Glutamatergic neuron (in vitro differentiated cells): ENCODE measurements around the gene WWOX. TPM values are rescaled to one million over a fixed set of nuclear protein-coding genes. Genes with fewer than 3 reads are reported as not detected.

ENCODE experiments used
- DNase-seq: peaks from one replicate; pipeline ENCODE4 v3.0.0; 2022
- H3K27ac Mint-ChIP-seq: one replicate; pipeline ENCODE4 v1.8.0; 2020; ENCODE audit warnings: mild to moderate bottlenecking, mixed read lengths, inconsistent platforms; ENCODE audit not compliant: unreplicated experiment
- H3K27me3 Mint-ChIP-seq: one replicate; pipeline ENCODE4 v1.8.0; 2020; ENCODE audit warnings: mild to moderate bottlenecking, moderate library complexity, mixed read lengths, inconsistent platforms; ENCODE audit not compliant: unreplicated experiment
- H3K36me3 Mint-ChIP-seq: one replicate; pipeline ENCODE4 v1.8.0; 2020; ENCODE audit warnings: mild to moderate bottlenecking, mixed read lengths, inconsistent platforms; ENCODE audit not compliant: unreplicated experiment
- H3K4me1 Mint-ChIP-seq: one replicate; pipeline ENCODE4 v1.8.0; 2020; ENCODE audit warnings: mild to moderate bottlenecking, low read depth, mixed read lengths, inconsistent platforms; ENCODE audit not compliant: unreplicated experiment
- H3K4me3 Mint-ChIP-seq: one replicate; pipeline ENCODE4 v1.8.0; 2020; ENCODE audit warnings: mild to moderate bottlenecking, mixed read lengths, inconsistent platforms; ENCODE audit not compliant: unreplicated experiment
- H3K9me3 Mint-ChIP-seq: one replicate; pipeline ENCODE4 v1.8.0; 2020; ENCODE audit warnings: mild to moderate bottlenecking, moderate library complexity, mixed read lengths, inconsistent platforms; ENCODE audit not compliant: unreplicated experiment
- total RNA-seq: library from RNA; stranded (reverse); fragmentation: NEBNext Ultra II Directional; extraction: Animal tissue kit (Norgen Biotek cat#: 25700); gene quantifications from one replicate; pipeline ENCODE4 v1.2.1, GENCODE V29; 2021; ENCODE audit not compliant: unreplicated experiment
- TF ChIP-seq, protein P1 (sequence below): fragments of 200-600 bp; sonication (generic); IDR thresholded peaks from one replicate; pipeline ENCODE4 v1.5.0; 2021; ENCODE audit not compliant: partially characterized antibody, unreplicated experiment

WWOX gene
- total RNA-seq, 1 donor from 2014 or later, result 10.3 TPM

- H3K27ac Mint-ChIP-seq, result no peak overlapping the region
- H3K4me1 Mint-ChIP-seq, result no peaks in the 10 kb centered on the region
- H3K36me3 Mint-ChIP-seq, result no peaks in the 10 kb centered on the region
- no peaks in the 10 kb centered on the region for H3K9me3 Mint-ChIP-seq
- no peak for DNase-seq
- H3K4me3 Mint-ChIP-seq, result no peak overlapping the region
- TF ChIP-seq, protein P1, sequence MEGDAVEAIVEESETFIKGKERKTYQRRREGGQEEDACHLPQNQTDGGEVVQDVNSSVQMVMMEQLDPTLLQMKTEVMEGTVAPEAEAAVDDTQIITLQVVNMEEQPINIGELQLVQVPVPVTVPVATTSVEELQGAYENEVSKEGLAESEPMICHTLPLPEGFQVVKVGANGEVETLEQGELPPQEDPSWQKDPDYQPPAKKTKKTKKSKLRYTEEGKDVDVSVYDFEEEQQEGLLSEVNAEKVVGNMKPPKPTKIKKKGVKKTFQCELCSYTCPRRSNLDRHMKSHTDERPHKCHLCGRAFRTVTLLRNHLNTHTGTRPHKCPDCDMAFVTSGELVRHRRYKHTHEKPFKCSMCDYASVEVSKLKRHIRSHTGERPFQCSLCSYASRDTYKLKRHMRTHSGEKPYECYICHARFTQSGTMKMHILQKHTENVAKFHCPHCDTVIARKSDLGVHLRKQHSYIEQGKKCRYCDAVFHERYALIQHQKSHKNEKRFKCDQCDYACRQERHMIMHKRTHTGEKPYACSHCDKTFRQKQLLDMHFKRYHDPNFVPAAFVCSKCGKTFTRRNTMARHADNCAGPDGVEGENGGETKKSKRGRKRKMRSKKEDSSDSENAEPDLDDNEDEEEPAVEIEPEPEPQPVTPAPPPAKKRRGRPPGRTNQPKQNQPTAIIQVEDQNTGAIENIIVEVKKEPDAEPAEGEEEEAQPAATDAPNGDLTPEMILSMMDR, result no peak
- H3K27me3 Mint-ChIP-seq, result no peaks in the 10 kb centered on the region
Measured at GRCh38 chr16:78163772-78164670, 64.6 kb downstream of the WWOX start.

DNA sequence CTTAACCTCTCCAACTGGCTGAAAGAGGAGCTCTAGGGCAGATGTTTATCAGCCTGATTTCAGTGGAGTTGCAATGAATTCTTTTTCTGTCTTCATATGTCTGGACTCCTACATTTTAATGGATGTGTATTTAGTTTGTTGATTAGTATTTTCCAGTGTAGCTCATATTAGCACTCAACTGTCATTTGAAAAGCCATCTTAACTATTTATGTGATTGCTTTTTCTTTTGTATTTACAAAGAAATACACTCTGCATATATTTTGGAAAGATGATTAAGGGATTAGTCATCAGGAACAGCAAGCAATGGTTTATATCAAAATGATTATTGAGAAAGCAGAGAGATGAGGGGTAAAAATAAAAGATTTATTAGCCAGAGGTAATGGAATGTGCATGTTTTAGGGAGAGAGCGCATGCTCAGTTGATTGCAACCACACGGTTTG lies 71.1 kb downstream of the WWOX start:
- TF ChIP-seq, protein P1, result no peak
- Mint-ChIP-seq H3K27ac (no peak overlapping the region), H3K9me3 (no peaks in the 10 kb centered on the region), H3K4me1 (no peaks in the 10 kb centered on the region), H3K4me3 (no peak overlapping the region), H3K27me3 (no peaks in the 10 kb centered on the region), H3K36me3 (no peaks in the 10 kb centered on the region)
- no peak for DNase-seq

DNA sequence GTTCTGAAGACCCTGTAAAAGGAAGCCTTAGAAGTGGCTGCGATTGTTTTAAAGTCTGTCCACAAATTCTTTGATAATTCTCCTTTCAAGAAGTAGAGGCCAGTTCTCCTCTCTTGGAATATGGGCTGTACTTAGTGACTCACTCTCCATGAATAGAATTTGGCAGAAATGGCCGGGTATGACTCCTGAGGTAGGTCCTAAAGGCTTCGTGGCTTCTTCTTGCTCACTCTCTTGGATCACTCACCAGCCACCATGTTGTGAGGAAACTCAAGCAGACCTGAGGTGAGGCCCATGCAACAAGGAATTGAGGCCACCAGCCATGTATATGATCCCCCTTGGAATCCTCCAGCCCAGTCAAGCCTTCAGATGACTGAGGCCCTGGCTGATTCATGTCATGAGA lies 75.8 kb downstream of the WWOX start:
- Mint-ChIP-seq H3K27ac (no peak overlapping the region), H3K4me3 (no peak overlapping the region), H3K27me3 (no peaks in the 10 kb centered on the region), H3K9me3 (no peaks in the 10 kb centered on the region), H3K36me3 (no peaks in the 10 kb centered on the region), H3K4me1 (no peaks in the 10 kb centered on the region)
- DNase-seq, result no peak
- TF ChIP-seq, protein P1, result no peak

- TF ChIP-seq, protein P1, result no peak
- H3K36me3 Mint-ChIP-seq, result no peaks in the 10 kb centered on the region
- H3K4me3 Mint-ChIP-seq, result no peak overlapping the region
- no peak overlapping the region for H3K27ac Mint-ChIP-seq
- H3K9me3 Mint-ChIP-seq, result no peaks in the 10 kb centered on the region
- no peak for DNase-seq
- no peaks in the 10 kb centered on the region for H3K27me3 Mint-ChIP-seq
- no peaks in the 10 kb centered on the region for H3K4me1 Mint-ChIP-seq
Measured at GRCh38 chr16:78176435-78176834, 77.0 kb downstream of the WWOX start.

- no peak overlapping the region for H3K27ac Mint-ChIP-seq
- no peak overlapping the region for H3K4me3 Mint-ChIP-seq
- H3K36me3 Mint-ChIP-seq, result no peaks in the 10 kb centered on the region
- no peaks in the 10 kb centered on the region for H3K27me3 Mint-ChIP-seq
- no peaks in the 10 kb centered on the region for H3K4me1 Mint-ChIP-seq
- TF ChIP-seq, protein P1, result no peak
- no peaks in the 10 kb centered on the region for H3K9me3 Mint-ChIP-seq
- no peak for DNase-seq
Measured at GRCh38 chr16:78177218-78177617, 77.8 kb downstream of the WWOX start.
